Activated CD8-positive, alpha-beta T cell treated with anti-CD3 and anti-CD28 coated beads for 36 hours (primary cell): Measurements from ENCODE around the gene CCDC127. TPM values are rescaled to one million over a fixed set of nuclear protein-coding genes. Genes with fewer than 3 reads are reported as not detected.

Experiments
- ATAC-seq: fragments of 200-7000 bp; cut with Tn5 transposase; one replicate; pipeline ENCODE4 v1.10.0; 2021; ENCODE audit warnings: mild to moderate bottlenecking, moderate library complexity
- CTCF ChIA-PET: fragments of 350-600 bp; sonication (Branson Sonifier 250); formaldehyde crosslinking; loops from one replicate; lab custom pipeline; 2021; ENCODE audit warnings: antibody characterized with exemption; lab: Charles Lee
- POLR2A ChIA-PET: fragments of 350-600 bp; sonication (Branson Sonifier 250); formaldehyde crosslinking; loops from one replicate; lab custom pipeline; 2021; ENCODE audit warnings: antibody characterized with exemption; lab: Charles Lee
- DNase-seq: peaks from one replicate; pipeline ENCODE4 v3.0.0-alpha.2; 2020
- H3K27ac Mint-ChIP-seq: one replicate; pipeline ENCODE4 v1.8.0; 2021; ENCODE audit warnings: mild to moderate bottlenecking, mixed read lengths
- H3K27me3 Mint-ChIP-seq: one replicate; pipeline ENCODE4 v1.8.0; 2021; ENCODE audit warnings: mixed read lengths
- H3K36me3 Mint-ChIP-seq: one replicate; pipeline ENCODE4 v1.8.0; 2021; ENCODE audit warnings: low read depth, mixed read lengths
- H3K4me1 Mint-ChIP-seq: one replicate; pipeline ENCODE4 v1.8.0; 2021; ENCODE audit warnings: low read depth, mixed read lengths
- H3K4me3 Mint-ChIP-seq: one replicate; pipeline ENCODE4 v1.8.0; 2021; ENCODE audit warnings: mild to moderate bottlenecking, moderate library complexity, mixed read lengths
- H3K9me3 Mint-ChIP-seq: one replicate; pipeline ENCODE4 v1.8.0; 2021; ENCODE audit warnings: mixed read lengths
- CTCF ChIP-seq: fragments of 200-600 bp; IDR thresholded peaks from one replicate; pipeline ENCODE4 v1.8.0; 2022; ENCODE audit warnings: antibody characterized with exemption, mild to moderate bottlenecking
- intact Hi-C: fragments of 100-400 bp; cut with micrococcal nuclease; formaldehyde crosslinking; loops from one replicate; pipeline ENCODE4 v1.10.0; 2022
- total RNA-seq, 2 experiments: library from RNA; stranded (reverse); gene quantifications; one replicate each; pipeline ENCODE4 v1.2.3, GENCODE V29; 2021

CCDC127 gene
- total RNA-seq, 2 experiments from 2014 or later, result 4.2 to 4.3 TPM

- Mint-ChIP-seq H3K4me1 (no peaks in the 10 kb centered on the region), H3K4me3 (no peak overlapping the region), H3K36me3 (no peaks in the 10 kb centered on the region), H3K27ac (no peak overlapping the region), H3K27me3 (peaks cover 6% of the 10 kb centered on the region), H3K9me3 (no peaks in the 10 kb centered on the region)
- TF ChIP-seq CTCF, result no peak
- ChIA-PET POLR2A (no interaction called here), CTCF (no interaction called here)
- DNase-seq (no peak), ATAC-seq (no peak)
- intact Hi-C loops, result no loop called here
Observed at GRCh38 chr5:156411-157072, 61.4 kb downstream of the CCDC127 start.

DNA sequence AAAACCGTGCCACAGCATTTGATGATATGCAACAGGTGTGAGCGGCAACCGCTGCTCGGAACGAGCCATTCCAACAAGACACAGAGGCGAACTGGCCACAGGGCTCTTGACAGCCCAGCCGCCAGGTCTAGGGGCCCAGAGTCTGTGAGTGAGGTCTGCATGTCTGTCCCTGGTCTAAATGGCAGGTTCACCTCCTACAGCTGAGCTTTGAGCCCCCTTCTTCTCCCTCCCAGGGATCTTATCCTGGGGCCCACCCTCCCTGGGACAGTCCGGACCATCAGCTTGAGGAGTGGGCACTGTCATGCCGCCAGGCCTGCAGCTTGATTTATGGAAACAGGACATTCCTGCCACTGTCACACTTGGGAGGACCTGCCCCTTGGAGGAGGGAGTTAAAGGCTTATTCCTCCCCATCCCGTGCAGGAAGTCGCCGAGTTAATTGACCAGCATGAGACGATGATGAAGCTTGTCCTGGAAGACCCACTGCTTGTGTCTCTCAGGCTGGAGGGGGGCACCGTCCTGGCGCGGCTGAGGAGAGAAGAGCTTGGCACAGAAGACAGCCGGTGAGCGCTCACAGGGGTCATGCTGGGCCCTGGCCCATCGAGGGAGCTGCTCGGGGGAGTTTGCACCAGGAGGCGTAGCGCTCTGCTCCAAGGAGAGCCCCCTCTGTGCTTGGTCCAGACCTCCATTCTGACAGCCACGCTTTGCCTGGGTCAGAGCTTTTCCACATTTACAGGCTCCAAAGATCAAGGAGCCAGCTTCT, 62.1 kb downstream of the CCDC127 start:
- DNase-seq (no peak), ATAC-seq (no peak)
- Mint-ChIP-seq H3K27ac (no peak overlapping the region), H3K27me3 (peaks cover 6% of the 10 kb centered on the region), H3K9me3 (no peaks in the 10 kb centered on the region), H3K4me1 (no peaks in the 10 kb centered on the region), H3K36me3 (no peaks in the 10 kb centered on the region), H3K4me3 (no peak overlapping the region)
- TF ChIP-seq CTCF, result no peak
- ChIA-PET CTCF (no interaction called here), POLR2A (no interaction called here)
- intact Hi-C loops, result no loop called here

DNA sequence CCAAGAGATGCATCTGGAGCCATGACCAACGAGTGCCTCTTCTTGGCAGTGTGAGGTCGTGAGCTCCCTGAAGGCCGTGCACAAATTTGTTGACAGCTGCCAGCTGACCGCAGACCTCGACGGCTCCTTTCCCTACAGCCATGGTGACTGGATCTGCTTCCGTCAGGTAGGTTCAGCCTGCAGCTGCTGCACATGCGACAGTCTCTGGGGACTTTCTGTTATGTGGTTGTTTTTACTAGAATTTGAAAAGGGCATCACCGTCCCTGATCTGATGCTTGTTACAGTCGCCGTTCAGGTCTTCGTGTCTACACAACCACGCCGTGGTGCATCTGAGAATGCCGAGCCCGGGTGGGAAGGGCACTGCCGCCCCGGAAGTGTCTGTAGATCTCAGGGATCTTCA, 63.1 kb downstream of the CCDC127 start:
- ChIA-PET CTCF (no interaction called here), POLR2A (no interaction called here)
- no peak for TF ChIP-seq CTCF
- H3K4me1 Mint-ChIP-seq, result no peaks in the 10 kb centered on the region
- ATAC-seq (no peak), DNase-seq (no peak)
- H3K9me3 Mint-ChIP-seq, result no peaks in the 10 kb centered on the region
- no peak overlapping the region for H3K4me3 Mint-ChIP-seq
- intact Hi-C loops, result no loop called here
- H3K36me3 Mint-ChIP-seq, result no peaks in the 10 kb centered on the region
- H3K27ac Mint-ChIP-seq, result no peak overlapping the region
- H3K27me3 Mint-ChIP-seq, result peaks cover 1% of the 10 kb centered on the region

GRCh38 chr5:154236-154635, 63.7 kb downstream of the CCDC127 start:
- ChIA-PET POLR2A (no interaction called here), CTCF (no interaction called here)
- intact Hi-C loops, result no loop called here
- no peak overlapping the region for H3K4me3 Mint-ChIP-seq
- no peaks in the 10 kb centered on the region for H3K4me1 Mint-ChIP-seq
- H3K9me3 Mint-ChIP-seq, result no peaks in the 10 kb centered on the region
- no peaks in the 10 kb centered on the region for H3K36me3 Mint-ChIP-seq
- no peak overlapping the region for H3K27ac Mint-ChIP-seq
- ATAC-seq (no peak), DNase-seq (no peak)
- H3K27me3 Mint-ChIP-seq, result no peaks in the 10 kb centered on the region
- no peak for TF ChIP-seq CTCF

DNA sequence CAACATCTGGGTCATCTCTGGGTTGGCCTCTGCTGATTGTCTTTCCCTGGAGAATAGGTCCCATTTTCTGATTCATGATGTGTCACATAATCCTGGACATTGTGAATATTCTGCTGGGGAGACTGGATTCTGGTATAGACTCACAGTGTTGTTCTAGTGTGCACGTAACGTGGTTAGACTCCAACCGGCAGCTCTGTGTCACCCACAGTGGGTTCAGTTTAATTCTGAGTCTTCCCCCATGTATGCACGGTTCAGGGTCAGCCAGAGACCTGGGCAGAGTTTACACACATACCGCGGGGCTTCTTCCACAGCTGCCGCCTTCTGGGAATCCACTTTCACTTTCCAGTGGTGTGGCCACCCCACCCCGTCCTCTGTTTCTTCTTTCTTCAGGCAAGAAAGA, 64.7 kb downstream of the CCDC127 start:
- H3K27ac Mint-ChIP-seq, result no peak overlapping the region
- ATAC-seq, result no peak

More for the DNA sequence above, 64.7 kb downstream of the CCDC127 start:
- POLR2A ChIA-PET, result no interaction called here
- no peak for DNase-seq
- H3K4me3 Mint-ChIP-seq, result no peak overlapping the region
- H3K9me3 Mint-ChIP-seq, result no peaks in the 10 kb centered on the region
- H3K36me3 Mint-ChIP-seq, result no peaks in the 10 kb centered on the region
- CTCF ChIA-PET, result no interaction called here
- H3K4me1 Mint-ChIP-seq, result no peaks in the 10 kb centered on the region
- no peaks in the 10 kb centered on the region for H3K27me3 Mint-ChIP-seq
- TF ChIP-seq CTCF, result no peak
- intact Hi-C loops, result no loop called here
